IMR-90 (cell line): ENCODE data around the gene RPP25. TPM values are rescaled to one million over a fixed set of nuclear protein-coding genes. Genes with fewer than 3 reads are reported as not detected.

ENCODE experiments used
- ATAC-seq: fragments of 200-7000 bp; cut with Tn5 transposase; 2 replicates; pipeline ENCODE4 v1.9.1; 2020; ENCODE audit warnings: low read depth, mild to moderate bottlenecking, moderate library complexity
- BruUV-seq: library from RNA; stranded (reverse); fragments of 400-500 nt; replicated peaks from 2 replicates; lab custom pipeline; 2021; lab: Mats Ljungman, UMichigan
- CTCF ChIA-PET: fragments of 300-600 bp; formaldehyde crosslinking; extraction: SDS; loops from one replicate; lab custom pipeline; 2021; ENCODE audit warnings: antibody characterized with exemption; lab: Yijun Ruan, JAX
- POLR2A ChIA-PET: fragments of 300-600 bp; sonication (Branson Sonifier 250); formaldehyde crosslinking; loops from one replicate; lab custom pipeline; 2022; ENCODE audit warnings: antibody characterized with exemption; ENCODE audit not compliant: unreplicated experiment; lab: Charles Lee
- DNase-seq: peaks from one replicate; pipeline ENCODE4 v3.0.0; 2013
- H2AFZ ChIP-seq: replicated peaks from 2 replicates; pipeline ENCODE3; 2013; ENCODE audit warnings: low read length, mild to moderate bottlenecking; ENCODE audit not compliant: poor library complexity
- H2AK5ac ChIP-seq: 2 replicates; pipeline ENCODE4 v1.6.1; 2013; ENCODE audit warnings: low read depth, low read length, inconsistent platforms
- H2AK9ac ChIP-seq: replicated peaks from 2 replicates; pipeline ENCODE3; 2013; ENCODE audit warnings: mild to moderate bottlenecking, low read depth, low read length, moderate library complexity; ENCODE audit not compliant: poor library complexity
- H2BK120ac ChIP-seq: 2 replicates; pipeline ENCODE4 v1.6.1; 2013; ENCODE audit warnings: low read depth, low read length, inconsistent platforms
- H2BK15ac ChIP-seq: 3 replicates; pipeline ENCODE4 v1.6.1; 2013; ENCODE audit warnings: low read depth, low read length, inconsistent platforms
- H2BK20ac ChIP-seq: 2 replicates; pipeline ENCODE4 v1.6.1; 2013; ENCODE audit warnings: low read depth, mild to moderate bottlenecking, inconsistent platforms, low read length, moderate library complexity
- H2BK5ac ChIP-seq: 2 replicates; pipeline ENCODE4 v1.6.1; 2013; ENCODE audit warnings: mild to moderate bottlenecking, low read depth, low read length, inconsistent platforms; ENCODE audit not compliant: poor library complexity, severe bottlenecking
- H3K14ac ChIP-seq: replicated peaks from 2 replicates; pipeline ENCODE4 v1.6.1; 2013; ENCODE audit warnings: low read depth, low read length, inconsistent platforms
- H3K18ac ChIP-seq: 2 replicates; pipeline ENCODE4 v1.6.1; 2013; ENCODE audit warnings: low read depth, low read length, control low read depth
- H3K23ac ChIP-seq: 2 replicates; pipeline ENCODE4 v1.6.1; 2013; ENCODE audit warnings: low read depth, low read length, inconsistent platforms
- H3K27ac ChIP-seq: 2 replicates; pipeline ENCODE4 v1.5.1; 2013; ENCODE audit warnings: mild to moderate bottlenecking, control low read depth, low read length; ENCODE audit not compliant: insufficient read depth
- H3K27me3 ChIP-seq: 2 replicates; pipeline ENCODE4 v1.6.1; 2013; ENCODE audit warnings: low read length; ENCODE audit not compliant: control insufficient read depth, insufficient read depth
- H3K36me3 ChIP-seq: 2 replicates; pipeline ENCODE4 v1.6.1; 2013; ENCODE audit warnings: low read length, mixed read lengths; ENCODE audit not compliant: control insufficient read depth, insufficient read depth
- H3K4ac ChIP-seq: 2 replicates; pipeline ENCODE4 v1.6.1; 2013; ENCODE audit warnings: low read depth, low read length, inconsistent platforms
- H3K4me1 ChIP-seq: 2 replicates; pipeline ENCODE4 v1.6.1; 2013; ENCODE audit warnings: low read length, mixed read lengths; ENCODE audit not compliant: control insufficient read depth, insufficient read depth
- H3K4me2 ChIP-seq: 2 replicates; pipeline ENCODE4 v1.6.1; 2013; ENCODE audit warnings: low read depth, mild to moderate bottlenecking, control low read depth, low read length, moderate library complexity
- H3K4me3 ChIP-seq: 2 replicates; pipeline ENCODE4 v1.5.1; 2013; ENCODE audit warnings: low read depth, mild to moderate bottlenecking, control low read depth, low read length, moderate library complexity; ENCODE audit not compliant: insufficient read depth
- H3K56ac ChIP-seq: 2 replicates; pipeline ENCODE4 v1.6.1; 2013; ENCODE audit warnings: low read length, inconsistent platforms; ENCODE audit not compliant: insufficient read depth; ENCODE audit errors: extremely low read depth
- H3K79me1 ChIP-seq, 2 experiments: 2 replicates each; pipeline ENCODE4 v1.6.1; 2013; ENCODE audit warnings: low read length in 2 of 2, inconsistent platforms in 1 of 2, low read depth in 1 of 2
- H3K9ac ChIP-seq: 2 replicates; pipeline ENCODE4 v1.6.1; 2013; ENCODE audit warnings: low read depth, low read length, control low read depth
- H3K9me1 ChIP-seq: 2 replicates; pipeline ENCODE4 v1.6.1; 2013; ENCODE audit warnings: low read length, inconsistent platforms; ENCODE audit not compliant: insufficient read depth
- H3K9me3 ChIP-seq: 2 replicates; pipeline ENCODE4 v1.6.1; 2013; ENCODE audit warnings: low read length; ENCODE audit not compliant: control insufficient read depth, insufficient read depth
- H4K20me1 ChIP-seq: 2 replicates; pipeline ENCODE4 v1.6.1; 2013; ENCODE audit warnings: low read length, inconsistent platforms; ENCODE audit not compliant: insufficient read depth
- H4K5ac ChIP-seq: 2 replicates; pipeline ENCODE4 v1.6.1; 2013; ENCODE audit warnings: mild to moderate bottlenecking, low read depth, low read length, control low read depth
- H4K8ac ChIP-seq, 2 experiments: 2 replicates each; pipeline ENCODE4 v1.6.1; 2013; ENCODE audit warnings: low read depth in 2 of 2, low read length in 2 of 2, control low read depth in 1 of 2, inconsistent platforms in 1 of 2
- H4K91ac ChIP-seq: 2 replicates; pipeline ENCODE4 v1.6.1; 2013; ENCODE audit warnings: low read depth, low read length, inconsistent platforms; ENCODE audit not compliant: insufficient read depth
- CEBPB ChIP-seq: IDR thresholded peaks from 2 replicates; pipeline ENCODE4 v1.6.1; 2012; ENCODE audit warnings: low read depth, low read length, improper control_type of control experiment
- CHD1 ChIP-seq: IDR thresholded peaks from 2 replicates; pipeline ENCODE4 v1.6.1; 2012; ENCODE audit warnings: low read depth, low read length, improper control_type of control experiment
- MAZ ChIP-seq: IDR thresholded peaks from 2 replicates; pipeline ENCODE4 v1.6.1; 2012; ENCODE audit warnings: low read depth, mild to moderate bottlenecking, low read length, improper control_type of control experiment, moderate library complexity, borderline replicate concordance
- MXI1 ChIP-seq: IDR thresholded peaks from 2 replicates; pipeline ENCODE4 v1.6.1; 2012; ENCODE audit warnings: low read depth, mild to moderate bottlenecking, low read length, moderate library complexity, borderline replicate concordance
- POLR2A ChIP-seq: IDR thresholded peaks from 2 replicates; pipeline ENCODE4 v1.6.1; 2012; ENCODE audit warnings: mild to moderate bottlenecking, low read depth, low read length
- RCOR1 ChIP-seq: IDR thresholded peaks from 2 replicates; pipeline ENCODE4 v1.6.1; 2012; ENCODE audit warnings: mild to moderate bottlenecking, low read length, improper control_type of control experiment; ENCODE audit not compliant: insufficient replicate concordance
- RFX5 ChIP-seq: IDR thresholded peaks from 2 replicates; pipeline ENCODE4 v1.8.0; 2012; ENCODE audit warnings: low read depth, mild to moderate bottlenecking, low read length, moderate library complexity
- SMC3 ChIP-seq: fragments of 150-350 bp; IDR thresholded peaks from 2 replicates; pipeline ENCODE4 v1.6.1; 2016; ENCODE audit warnings: low read depth, mild to moderate bottlenecking, antibody characterized with exemption, low read length, moderate library complexity
- WGBS, 2 experiments: methylation state at CpG; one replicate each; pipeline versions ENCODE4 v1.1.5 to v1.1.7; 2013; ENCODE audit warnings: missing lambda C conversion rate in 2 of 2; ENCODE audit not compliant: insufficient read length in 1 of 2; ENCODE audit errors: extremely low coverage in 2 of 2; 5-methylcytosine and 5-hydroxymethylcytosine counted together
- dilution Hi-C: fragments of 300-500 bp; cut with HindIII; formaldehyde crosslinking; loops from one replicate; pipeline ENCODE4 v1.14.3; 2018; ENCODE audit warnings: low sequenced_read_pairs; ENCODE audit not compliant: unreplicated experiment
- in situ Hi-C: fragments of 300-500 bp; cut with MboI; formaldehyde crosslinking; loops from 3 replicates; pipeline ENCODE4 v1.14.3; 2019; ENCODE audit warnings: low sequenced_read_pairs, inconsistent platforms, mixed read lengths
- intact Hi-C: fragments of 100-400 bp; cut with micrococcal nuclease; formaldehyde crosslinking; loops from 2 replicates; pipeline ENCODE4 v1.10.0; 2022
- polyA plus RNA-seq, 3 experiments: library from polyadenylated mRNA; depleted of rRNA; stranded (reverse); fragments of >200 nt; gene quantifications; 2 replicates each; pipeline ENCODE4 v1.2.3, GENCODE V29; 2012; ENCODE audit warnings: low replicate concordance in 1 of 3
- total RNA-seq: library from RNA; depleted of rRNA; stranded (reverse); fragments of >200 nt; gene quantifications from 2 replicates; pipeline ENCODE4 v1.2.3, GENCODE V29; 2012

RPP25 gene
- total and polyA plus RNA-seq, 2 of the 4 experiments (the other 2 are of a cell fraction) = 0.18 to 0.38 TPM

- TF ChIP-seq RFX5 = no peak
- TF ChIP-seq RCOR1 = no peak
- TF ChIP-seq POLR2A = peak; percentile 92
Observed at GRCh38 chr15:74906450-74907162, 50.0 kb downstream of the RPP25 start, which contains the start of gene FAM219B (continued).

- H2BK20ac ChIP-seq = no peak overlapping the region
- peaks cover 13% of the 10 kb centered on the region for H4K20me1 ChIP-seq
- H3K79me1 ChIP-seq = peaks cover 26 to 58% of the 10 kb centered on the region in 2 experiments
- 0% methylated on average over 1 of the region's 20 CpGs; no CpG with 5 or more reads in 1 of the 2 experiments for WGBS, 2 experiments
- H4K5ac ChIP-seq = peak overlapping the region; percentile 3; the same call in 1 of the 2 replicates
- peak overlapping the region; percentile 71 for H2BK5ac ChIP-seq
- peak overlapping the region; percentile 79 for H3K27ac ChIP-seq
- H2AK9ac ChIP-seq = peak overlapping the region; percentile 80
- peaks cover 13% of the 10 kb centered on the region for H3K4me1 ChIP-seq
- dilution Hi-C loops = no loop called here
- H4K8ac ChIP-seq = peak overlapping the region; percentile 34 to 72; a peak in 3 of 4 replicates
- H3K9me1 ChIP-seq = peaks cover 4% of the 10 kb centered on the region
- peak overlapping the region; percentile 89 for H3K4me3 ChIP-seq
- peak overlapping the region; percentile 82 for H3K56ac ChIP-seq
- H2BK120ac ChIP-seq = no peak overlapping the region; the same call in 1 of the 2 replicates
- H2AK5ac ChIP-seq = peak overlapping the region; percentile 80; the same call in 1 of the 2 replicates
- peak overlapping the region; percentile 32 for H3K23ac ChIP-seq
- H4K91ac ChIP-seq = peak overlapping the region; percentile 73
- TF ChIP-seq CHD1 = no peak
- TF ChIP-seq MAZ = no peak
- TF ChIP-seq CEBPB = no peak
- TF ChIP-seq SMC3 = no peak
- TF ChIP-seq POLR2A = no peak
- TF ChIP-seq MXI1 = peak; percentile 20; the same call in 1 of the 2 replicates
- peak overlapping the region; percentile 74 for H3K4me2 ChIP-seq
- H2AFZ ChIP-seq = peak overlapping the region; percentile 97
- H3K4ac ChIP-seq = peak overlapping the region; percentile 26
- BruUV-seq = no TSS peak
- ChIA-PET POLR2A (interaction anchor here (0.6 kb wide), 1 partner anchor 55 kb away, joined by 4 read pairs; no protein-coding TSS in a partner anchor), CTCF (interaction anchor here (0.6 kb wide), 1 partner anchor 105 kb away, joined by 4 read pairs; no protein-coding TSS in a partner anchor)
- in situ Hi-C loops = no loop called here
- H3K9ac ChIP-seq = peak overlapping the region; percentile 62
- H3K18ac ChIP-seq = no peak overlapping the region; the same call in 1 of the 2 replicates
- H3K14ac ChIP-seq = peak overlapping the region; percentile 45
- DNase-seq = peak; percentile 22
- no peaks in the 10 kb centered on the region for H3K9me3 ChIP-seq
- ATAC-seq = peak; percentile 30
- H2BK15ac ChIP-seq = no peak overlapping the region
- intact Hi-C loops = loop anchor here (5.0 kb wide), 1 partner anchor 64 kb away; the partner anchor contains the start of gene ULK3
- H3K36me3 ChIP-seq = peaks cover 22% of the 10 kb centered on the region
- H3K27me3 ChIP-seq = no peaks in the 10 kb centered on the region
Observed at GRCh38 chr15:74906067-74906449, 50.5 kb downstream of the RPP25 start.
